GM21423 (cell line): Measurements from ENCODE around the gene IRF2BP2.

Source experiments
- ATAC-seq: cut with Tn5 transposase; IDR thresholded peaks from one replicate; pipeline ENCODE4 v1.9.1; 2021; ENCODE audit warnings: mild to moderate bottlenecking, moderate library complexity; ENCODE audit not compliant: unreplicated experiment

The IRF2BP2 gene

DNA sequence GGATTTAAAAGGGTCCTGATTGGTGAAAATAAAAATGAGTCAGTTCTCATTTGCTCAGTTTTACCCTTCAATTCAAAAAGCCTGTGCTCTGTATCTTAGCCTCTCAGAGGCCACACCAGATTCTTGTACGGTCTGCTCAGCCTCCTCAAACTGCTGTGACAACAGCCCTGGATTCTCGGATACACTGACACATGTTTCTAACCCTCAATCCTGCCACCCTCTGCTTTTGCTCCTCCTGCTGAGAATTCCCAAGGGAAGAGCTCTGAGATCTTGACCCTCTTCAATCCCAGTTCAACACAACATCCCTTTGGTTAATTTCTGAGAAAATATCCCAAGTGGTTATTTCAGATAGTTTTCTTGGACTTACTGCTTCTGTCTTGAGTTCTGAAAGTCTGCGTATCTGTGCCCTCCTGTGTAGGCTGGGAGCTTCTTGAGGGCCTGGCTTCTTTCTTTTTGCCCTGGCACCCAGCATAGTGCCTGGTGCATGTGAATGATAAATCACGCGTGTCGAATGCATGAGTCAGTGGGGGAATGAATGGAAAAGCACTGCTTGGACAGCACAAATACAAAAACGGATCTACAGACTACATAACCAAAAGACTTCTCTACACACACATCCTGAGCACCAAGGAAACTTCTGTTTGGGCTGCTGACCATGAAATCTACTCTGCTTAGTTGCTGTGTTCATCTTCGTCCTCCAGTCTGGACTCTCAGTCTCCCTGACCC lies 24.5 kb downstream of the IRF2BP2 start:
- ATAC-seq, result no peak

DNA sequence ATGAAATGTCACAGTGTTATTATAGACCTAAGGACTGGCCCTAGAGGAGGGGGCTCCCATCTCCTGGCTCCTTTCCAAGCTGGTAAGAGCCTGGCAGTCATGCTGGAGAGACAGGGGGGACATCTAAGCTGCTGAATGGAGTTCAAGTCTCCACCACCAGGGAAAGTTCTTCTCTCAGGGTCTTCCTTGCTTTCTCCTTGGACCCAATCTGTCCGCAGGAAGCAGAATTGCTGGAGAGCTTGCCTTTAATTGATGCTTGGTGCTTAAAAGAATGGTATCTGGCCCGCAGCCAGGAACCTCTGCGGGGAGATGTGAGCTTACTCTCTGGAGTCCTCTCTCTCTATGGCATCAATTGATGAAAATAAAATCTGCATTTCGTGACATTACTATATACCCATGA lies 25.1 kb downstream of the IRF2BP2 start:
- no peak for ATAC-seq

DNA sequence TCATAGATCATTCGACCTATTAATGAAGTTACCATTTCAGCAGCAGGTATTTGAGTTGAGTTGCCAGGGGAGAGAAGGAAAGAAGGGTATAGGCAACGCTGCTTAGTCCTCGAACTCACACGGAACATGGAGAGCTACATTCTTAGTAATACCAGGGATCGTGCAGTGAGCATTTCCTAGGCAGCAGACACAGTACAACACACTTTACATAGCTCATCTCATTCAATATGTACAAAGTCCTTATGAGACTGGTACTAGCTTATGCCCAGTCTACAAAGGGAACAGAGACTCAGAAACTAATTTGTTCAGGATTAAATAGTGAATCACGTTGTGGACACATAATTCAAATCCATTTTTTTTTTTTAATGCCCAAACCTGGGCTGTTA lies 25.6 kb downstream of the IRF2BP2 start:
- no peak for ATAC-seq

DNA sequence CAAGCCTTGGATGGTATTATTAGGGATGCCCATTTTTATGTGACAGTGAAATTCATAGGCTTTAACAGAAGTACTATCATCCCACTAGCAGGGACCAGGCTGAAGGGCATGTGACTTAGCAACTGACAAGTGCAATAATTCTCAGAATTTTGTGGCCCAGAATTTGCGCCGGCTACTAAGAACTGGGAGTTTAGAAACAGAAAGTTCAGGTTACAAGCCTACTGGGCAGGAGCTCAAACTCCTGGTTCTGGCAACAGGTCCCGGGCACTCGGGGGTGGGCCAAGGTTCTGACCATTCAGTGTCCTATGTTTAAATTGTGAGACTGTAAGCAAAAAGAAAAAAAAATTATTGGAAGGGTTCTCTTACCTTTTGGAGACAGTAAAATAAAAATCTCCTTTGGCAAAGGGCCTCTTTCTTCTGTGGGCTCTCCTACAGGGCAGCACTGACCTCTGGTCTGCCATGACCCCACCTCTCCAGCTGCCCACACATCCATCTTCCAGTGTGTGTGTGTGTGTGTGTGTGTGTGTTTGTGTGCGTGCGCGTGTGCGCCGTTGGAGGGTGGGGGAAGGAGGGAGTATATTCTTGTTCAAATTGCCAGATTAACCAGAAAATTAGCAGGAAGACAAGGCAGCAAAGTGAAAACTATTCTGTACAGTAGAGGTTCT lies 26.1 kb downstream of the IRF2BP2 start:
- no peak for ATAC-seq

DNA sequence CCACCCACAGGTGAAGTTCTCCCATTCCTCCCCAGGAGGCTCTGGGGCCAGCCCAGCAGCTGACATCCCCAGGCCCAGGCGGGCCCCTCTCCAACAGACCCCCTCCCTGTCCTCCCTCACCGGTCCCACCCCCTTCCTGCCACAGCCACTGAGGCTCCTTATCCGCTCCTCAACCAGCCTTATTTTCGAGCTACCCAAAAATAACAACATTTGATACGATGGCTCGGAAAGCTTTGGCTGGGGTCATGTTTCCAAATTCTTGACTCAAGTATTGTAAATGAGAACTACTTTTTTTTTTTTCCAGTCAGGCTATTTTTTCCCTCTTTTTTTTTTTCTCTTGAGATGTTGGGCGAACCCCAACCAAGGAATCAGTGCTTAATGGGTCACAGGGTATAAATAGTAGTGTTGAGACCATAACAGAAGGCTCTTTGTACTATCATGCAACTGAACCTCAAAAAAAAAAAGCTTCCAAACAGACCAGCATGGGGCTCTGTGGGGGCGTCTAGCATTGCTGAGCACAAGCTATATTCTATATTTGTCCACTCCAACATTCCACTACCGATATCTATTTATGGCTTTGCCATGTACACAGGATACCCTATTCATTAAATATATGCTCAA lies 27.2 kb downstream of the IRF2BP2 start:
- no peak for ATAC-seq

DNA sequence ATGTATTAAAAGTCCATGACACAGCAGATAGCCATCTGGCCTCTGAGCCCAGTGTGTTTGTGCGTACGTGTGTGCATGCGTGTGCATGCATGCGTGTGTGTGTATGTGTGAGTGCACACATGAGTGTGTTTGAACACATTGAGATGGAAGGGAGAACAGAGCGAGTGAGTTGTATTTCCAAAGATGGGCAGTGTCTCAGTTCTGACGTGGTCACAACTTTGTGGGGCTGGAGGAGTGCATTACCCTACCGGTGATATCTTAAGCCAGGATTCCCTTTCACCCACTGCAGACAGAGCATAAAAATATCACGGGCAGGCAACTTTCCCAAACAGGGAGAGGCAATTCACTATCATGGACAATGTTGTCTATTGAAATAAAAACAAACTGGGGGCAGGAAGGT lies 27.8 kb downstream of the IRF2BP2 start:
- ATAC-seq, result no peak

DNA sequence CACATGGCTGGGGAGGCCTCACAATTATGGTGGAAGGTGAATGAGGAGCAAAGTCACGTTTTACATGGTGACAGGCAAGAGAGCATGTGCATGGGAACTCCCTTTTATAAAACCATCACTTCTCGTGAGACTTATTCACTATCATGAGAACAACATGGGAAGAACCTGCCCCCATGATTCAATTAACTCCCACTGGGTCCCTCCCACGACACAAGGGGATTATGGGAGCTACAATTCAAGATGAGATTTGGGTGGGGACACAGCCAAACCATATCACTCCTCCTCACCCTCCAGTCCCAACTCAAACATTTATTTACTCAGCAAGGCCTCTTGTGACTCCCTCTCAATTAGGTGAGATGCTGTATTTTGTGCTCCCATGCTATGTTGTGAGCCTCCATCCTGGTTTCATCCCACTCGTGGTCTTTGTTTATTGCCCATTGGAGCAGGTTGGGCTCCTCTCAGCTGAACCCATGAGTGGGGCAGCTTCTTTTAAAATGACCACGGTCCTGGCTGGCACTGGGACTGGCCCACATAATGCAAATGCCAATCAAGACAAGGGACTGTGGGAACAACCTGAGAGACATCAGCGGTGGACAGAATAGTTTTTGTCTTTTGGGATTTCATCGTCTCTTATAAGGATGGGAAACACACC lies 28.8 kb downstream of the IRF2BP2 start:
- ATAC-seq, result no peak

DNA sequence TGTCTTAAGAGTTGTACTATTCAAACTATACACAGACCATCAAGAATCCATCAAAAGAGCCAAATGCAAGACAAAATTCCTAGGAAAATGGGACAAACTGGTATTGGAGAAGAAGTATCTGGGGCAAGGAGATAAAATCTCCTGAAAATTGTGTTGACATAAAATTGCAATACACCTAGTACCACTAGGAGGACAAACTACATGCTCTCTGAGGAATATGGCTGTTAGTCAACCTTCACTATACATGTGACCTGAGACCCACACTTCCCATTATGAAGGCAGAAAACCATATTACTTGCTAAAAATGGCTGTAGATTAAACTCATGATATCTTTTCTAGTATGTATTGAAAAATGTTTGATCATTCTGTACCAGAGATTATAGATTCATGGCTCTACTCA lies 30.0 kb downstream of the IRF2BP2 start:
- ATAC-seq, result no peak

DNA sequence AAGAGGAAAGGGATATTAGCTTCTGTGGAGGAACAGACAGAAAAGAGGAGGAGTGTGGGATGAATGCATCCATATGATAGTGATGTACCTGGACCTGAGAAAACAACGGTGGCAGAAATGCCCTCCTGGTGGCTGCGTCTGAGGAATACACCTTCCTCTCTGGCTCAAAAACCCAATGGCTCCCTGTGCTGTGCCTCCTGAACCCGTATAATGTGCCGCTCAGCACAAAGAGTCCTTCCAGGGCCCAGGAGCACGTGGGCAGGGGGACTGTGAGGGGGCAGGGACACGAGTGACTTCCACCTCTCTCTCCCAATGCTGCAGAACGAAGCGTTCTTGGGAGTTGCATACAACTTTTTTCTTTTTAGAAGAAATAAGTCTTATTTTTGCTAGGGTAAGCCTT lies 31.2 kb downstream of the IRF2BP2 start:
- ATAC-seq, result no peak

DNA sequence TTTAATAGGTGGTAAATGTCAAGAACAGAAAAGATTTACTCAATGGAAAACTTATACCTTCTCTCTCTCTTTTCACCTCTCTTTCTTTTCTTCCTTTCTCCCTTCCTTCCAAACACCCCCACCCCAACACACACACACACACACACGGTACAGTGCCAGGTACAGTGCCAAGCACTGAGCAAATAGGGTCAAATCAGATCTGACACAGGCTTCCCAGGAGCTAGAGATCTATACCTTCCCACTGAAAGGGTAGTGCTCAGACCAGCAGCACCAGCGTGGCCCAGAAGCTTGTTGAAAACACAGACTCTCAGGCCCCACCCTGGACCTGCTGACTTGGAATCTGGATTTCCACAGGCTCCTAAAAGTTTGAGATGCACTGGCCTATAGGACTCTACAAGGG lies 31.9 kb downstream of the IRF2BP2 start:
- no peak for ATAC-seq

DNA sequence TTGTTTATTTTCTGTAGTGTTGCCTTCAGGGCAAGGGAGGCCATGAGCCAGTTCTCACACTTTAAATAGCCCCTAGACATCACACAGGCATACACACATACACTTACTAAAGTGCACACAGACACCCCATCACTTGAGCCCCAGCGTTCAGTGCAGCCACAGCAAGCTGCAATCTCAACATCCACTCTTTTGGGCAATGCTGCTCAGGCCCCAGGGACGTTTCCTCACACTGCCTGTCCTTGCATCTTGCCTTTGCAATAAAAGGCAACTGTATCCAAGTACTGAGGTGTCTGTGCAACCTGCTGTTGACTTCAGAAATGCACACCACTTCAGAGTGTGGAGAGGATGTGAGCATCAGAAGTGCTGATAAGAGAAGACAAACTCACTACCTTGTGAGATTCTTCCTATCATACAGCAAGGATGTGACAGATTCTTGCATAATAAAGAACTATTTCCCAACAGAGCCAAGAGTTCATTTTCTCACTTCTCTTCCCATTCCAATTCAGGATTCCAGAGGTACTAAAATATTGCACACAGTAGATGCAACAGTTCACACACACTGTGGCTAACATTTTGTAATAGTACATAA lies 36.2 kb downstream of the IRF2BP2 start:
- ATAC-seq, result no peak

DNA sequence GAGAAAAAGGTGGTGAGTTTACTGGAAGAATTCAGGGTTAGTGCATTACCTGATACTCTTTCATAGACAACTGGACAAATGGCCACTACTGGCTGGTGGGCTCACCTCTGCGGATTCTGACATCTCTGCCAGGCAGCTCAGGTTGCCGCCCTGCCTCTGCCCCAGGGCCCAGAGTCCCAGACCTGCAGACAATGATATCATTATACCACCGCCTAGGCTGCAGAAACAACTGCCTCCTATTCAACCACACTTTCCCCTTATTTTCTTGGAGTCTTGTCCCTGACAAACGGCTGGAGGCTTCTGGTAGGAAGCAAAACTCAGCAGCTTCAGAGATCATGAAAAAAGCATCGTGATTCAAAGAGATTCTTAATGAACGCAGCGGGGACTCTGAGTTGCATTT lies 37.0 kb downstream of the IRF2BP2 start:
- no peak for ATAC-seq

DNA sequence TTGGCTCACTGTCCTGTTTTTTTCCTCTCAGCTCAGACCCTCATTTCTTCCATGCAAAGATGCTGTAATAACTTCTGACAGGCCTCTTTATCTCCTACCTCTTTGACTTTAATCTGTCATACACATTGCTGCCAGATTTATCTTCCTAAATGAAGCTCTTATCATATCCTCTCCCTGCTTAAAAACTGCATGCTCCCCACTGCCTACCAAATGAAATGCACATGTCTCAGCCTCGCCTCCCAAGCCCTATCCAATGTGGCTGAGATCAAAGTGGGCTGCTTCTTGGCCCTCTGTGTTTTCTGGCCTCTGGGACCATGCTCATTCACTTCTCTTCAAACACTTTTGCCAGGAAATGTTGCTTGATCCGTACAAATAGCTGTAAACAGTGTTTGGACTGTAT lies 38.3 kb downstream of the IRF2BP2 start:
- no peak for ATAC-seq

DNA sequence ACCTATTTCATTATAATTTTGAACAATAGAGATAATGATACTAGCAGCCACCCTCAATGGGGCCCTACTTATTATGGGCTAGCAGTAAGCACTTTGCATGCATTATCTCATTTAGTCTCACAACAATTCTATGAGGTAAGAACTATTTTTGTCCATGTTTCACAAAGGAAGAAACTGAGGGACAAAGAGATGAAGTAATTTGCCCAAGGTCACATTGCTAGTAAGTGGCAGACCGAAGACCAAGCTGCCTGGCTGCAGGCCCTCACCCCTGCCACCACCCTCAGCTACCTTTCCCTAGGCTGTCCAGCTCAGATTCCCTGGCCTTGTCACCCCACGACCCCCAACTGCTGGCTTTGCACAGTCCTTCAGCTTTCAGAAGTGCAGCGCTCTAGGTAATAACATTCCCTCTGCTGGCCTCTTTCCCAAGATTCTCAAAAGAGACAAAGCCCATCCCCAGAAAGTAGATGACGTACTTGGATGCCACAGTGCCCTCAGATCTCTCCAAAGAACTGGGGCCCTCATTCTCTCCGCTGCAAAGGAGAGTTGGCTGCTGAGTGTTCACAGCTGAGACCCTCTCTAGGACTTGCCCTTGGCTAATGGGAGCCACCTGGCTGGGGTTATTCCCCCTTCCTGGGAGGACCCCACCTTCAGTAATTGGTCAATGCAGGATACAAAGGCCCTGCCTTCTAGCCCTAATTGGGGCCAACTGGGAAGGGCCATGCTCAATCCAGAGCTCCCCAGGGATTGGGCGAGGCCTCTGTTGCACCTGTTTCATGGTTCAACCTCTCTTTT lies 39.5 kb downstream of the IRF2BP2 start:
- no peak for ATAC-seq

DNA sequence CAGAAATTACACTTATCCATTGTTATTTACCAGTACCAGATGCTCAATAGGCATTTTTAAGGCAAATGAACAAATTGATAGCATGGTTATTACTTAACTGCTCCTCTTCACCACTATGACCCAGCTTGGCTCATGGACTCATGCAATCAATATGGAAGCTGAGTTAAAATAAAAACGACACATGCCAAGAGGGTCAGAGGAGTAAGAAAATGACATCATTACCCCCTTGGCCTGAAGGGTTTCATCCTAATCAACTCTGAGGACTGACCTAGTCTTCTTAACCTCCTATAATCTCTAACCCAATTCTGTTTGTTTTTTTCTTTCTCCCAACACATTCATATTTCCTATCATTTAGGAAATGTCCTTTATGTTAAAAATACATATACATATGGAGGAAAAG lies 41.6 kb downstream of the IRF2BP2 start:
- ATAC-seq, result no peak

DNA sequence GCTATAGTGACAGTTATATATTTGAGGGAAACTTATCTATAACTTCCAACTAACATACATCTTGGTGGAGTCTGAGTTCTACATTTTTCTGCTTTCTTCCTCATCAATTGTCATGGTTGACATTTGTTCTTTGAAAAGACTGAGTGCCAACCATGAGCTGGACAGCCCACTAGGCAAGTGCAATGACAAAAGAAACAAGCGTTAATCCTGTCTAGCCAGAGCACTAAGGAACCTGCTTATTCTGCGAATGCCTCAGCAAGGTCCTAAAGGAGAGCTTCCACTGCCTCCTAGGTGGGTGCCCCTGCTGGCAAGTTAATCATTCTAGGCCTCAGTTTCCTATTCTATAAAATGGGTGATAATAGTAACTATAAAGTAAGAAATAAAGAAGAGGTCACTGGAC lies 44.8 kb downstream of the IRF2BP2 start:
- no peak for ATAC-seq

DNA sequence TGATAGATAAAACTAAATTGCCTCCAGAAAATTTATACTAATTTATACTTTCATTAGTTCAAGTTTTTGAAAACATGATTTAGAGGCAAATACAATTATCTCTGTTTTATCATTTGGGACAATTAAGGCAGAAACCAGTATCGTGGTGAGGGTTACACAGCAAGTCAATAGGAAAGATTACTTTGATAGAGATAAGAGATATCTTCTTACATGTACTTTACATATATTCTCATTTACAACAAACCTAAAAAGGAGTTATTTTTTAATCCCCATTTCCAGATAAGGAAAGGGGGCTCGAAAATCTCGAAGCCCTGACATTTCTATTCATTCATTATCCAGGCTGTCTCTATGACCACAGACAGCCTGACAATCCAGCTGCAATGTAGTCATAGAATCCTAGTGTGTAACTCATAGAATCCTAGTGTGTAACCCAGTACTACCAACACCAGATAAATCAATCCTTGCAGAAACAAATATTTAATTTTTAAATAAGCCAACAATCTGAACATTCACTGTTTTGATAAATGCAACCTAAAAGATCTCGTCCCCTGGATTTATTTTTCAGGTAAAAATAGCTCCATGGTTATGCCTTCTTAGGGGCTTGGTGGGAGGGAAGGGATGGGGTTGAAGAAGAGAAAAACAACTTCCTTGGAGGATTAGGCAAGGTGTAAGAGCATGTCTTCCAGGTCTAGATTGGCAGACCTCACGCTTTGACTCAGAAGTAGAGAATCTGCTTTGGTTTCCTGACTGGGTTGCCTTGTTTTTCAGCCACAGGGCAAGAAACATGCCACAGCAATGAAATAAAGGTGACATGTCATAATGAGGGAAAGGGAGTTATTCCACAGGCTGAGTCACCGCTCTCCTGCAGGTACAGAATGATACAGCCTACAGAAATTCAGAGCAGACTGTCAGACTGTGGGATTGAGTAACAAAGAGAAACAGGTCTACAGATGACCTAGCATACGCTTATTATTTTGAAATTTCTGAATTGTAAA lies 45.6 kb downstream of the IRF2BP2 start:
- no peak for ATAC-seq

DNA sequence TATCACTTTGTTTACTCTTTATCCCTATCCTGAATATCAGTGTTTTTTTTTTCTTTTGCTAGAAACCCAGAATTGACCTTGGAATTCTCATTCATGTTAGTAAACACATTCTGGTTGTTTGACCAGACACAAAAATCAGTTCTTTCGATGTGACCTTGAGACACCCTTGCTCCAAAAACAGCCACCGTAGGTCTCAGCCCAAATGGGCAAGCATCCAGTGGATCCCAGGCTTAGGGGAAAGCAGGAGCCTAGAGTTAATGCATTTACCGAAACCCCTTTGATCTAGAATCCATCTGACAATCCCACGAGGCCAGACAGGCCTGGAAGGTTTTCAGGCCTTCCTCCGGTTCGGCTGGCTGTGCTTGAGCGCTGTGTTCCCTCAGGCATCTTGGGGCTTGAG lies 47.6 kb downstream of the IRF2BP2 start:
- no peak for ATAC-seq

DNA sequence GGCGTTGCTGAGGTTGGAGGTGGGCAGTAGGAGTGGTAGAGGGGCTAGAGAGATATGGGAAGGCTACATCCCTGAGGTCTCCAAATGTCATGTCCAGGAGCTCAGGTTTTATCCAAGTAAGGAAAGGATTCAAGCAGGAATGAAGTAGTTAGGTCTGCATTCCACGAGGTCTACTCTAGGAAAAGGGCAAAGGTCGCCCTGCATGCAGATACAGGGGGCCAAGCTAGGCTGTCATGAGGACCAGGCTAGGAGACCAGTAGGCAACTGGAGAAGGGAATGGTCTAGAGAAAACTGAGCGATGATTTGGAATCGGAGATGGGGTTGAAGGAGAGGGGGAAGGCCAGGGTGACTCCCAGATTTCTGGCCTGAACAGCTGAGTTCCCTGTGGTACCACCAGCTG lies 48.7 kb downstream of the IRF2BP2 start:
- no peak for ATAC-seq
